Stimulated activated CD4-positive, alpha-beta T cell treated with anti-CD3 and anti-CD28 coated beads, Interleukin-2, amount 100 ng/mL, for 4 hours (primary cell): ENCODE measurements around the gene APOL4.
"Not testable (repeated sequence)": the region's sequence is repeated elsewhere in the genome, so short reads cannot be mapped to it uniquely, and the experiment has no call there.

Experiments used
- DNase-seq: peaks from one replicate; pipeline ENCODE4 v3.0.0-alpha.2; 2020; ENCODE audit warnings: low read depth

APOL4 gene

DNA sequence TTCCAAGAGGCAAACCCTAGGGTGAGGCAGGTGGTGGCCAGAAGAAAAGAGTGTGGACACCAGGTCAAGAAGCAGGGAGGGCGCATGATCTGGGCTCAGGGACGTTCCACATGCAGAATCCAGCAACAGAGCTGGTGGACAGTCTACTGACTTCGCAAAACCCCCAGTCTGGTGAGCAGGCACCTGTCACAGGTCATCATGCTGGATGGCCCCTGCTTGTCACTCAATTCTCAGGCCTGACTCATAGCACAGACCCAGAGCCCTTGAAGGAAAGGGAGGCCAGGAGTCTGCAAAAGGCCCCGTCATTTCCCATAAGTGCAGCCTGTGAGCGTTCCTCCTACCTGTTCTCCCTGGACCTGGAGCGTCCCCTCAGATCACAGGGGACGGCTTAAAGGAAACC is 18.2 kb downstream of the APOL4 start:
- DNase-seq: no peak

DNA sequence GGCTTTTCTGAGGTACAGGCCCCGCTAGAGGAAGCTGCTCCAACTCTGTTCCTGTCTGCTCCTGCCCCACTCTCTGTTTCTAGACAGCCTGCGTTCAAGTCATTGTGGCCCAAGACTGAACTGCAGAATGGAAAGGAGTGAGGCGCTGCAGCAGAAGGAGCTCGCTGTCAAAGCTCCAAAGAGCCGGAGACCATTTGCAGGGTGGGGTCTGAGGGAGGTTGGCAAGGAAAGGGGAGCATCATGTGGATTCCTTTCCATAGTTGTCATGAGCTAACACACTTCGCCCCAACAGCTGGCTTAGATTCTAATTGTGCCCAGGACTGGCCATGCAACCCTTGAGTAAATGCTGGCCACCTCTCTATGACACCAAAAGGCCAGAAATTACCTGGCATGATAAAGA is 18.8 kb downstream of the APOL4 start:
- no peak for DNase-seq

DNA sequence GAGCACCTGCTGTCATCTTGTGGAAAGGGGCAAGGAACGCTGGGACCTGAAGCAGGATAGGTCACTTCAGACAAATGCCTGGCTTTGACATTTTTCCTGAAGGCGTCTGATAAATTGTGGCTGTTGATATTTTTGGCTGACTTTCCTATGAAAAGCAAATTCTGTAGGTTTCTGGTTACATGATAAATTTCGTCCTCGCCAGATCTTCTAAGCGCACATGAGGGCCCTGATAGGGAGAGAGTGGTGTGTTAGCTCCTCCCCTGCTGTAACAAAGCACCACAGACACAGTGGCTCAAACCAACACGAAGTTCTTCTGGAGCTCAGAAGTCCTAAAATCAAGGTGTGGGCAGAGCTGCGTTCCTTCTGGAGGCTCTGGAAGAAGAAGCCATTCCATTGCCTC is 19.6 kb downstream of the APOL4 start:
- DNase-seq: no peak

DNA sequence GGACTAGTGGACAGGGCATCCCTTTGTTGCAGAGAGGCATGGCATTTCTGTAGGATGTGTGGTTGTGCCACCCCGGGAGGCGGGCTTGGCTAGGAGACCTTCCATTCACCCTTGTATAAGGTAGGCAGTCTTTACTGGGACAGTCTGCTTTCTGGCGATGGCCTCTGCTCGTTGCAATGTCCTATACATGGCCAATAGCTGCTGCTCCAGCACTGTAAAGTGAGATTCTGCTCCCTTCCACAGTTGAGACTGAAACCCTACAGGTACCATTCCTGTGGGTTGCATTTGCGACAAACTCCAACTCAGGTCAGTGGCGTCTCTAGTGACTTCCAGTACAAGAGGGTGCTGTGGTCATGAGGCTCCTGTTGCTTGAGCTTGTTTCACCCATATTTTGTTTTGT is 20.7 kb downstream of the APOL4 start:
- no peak for DNase-seq

DNA sequence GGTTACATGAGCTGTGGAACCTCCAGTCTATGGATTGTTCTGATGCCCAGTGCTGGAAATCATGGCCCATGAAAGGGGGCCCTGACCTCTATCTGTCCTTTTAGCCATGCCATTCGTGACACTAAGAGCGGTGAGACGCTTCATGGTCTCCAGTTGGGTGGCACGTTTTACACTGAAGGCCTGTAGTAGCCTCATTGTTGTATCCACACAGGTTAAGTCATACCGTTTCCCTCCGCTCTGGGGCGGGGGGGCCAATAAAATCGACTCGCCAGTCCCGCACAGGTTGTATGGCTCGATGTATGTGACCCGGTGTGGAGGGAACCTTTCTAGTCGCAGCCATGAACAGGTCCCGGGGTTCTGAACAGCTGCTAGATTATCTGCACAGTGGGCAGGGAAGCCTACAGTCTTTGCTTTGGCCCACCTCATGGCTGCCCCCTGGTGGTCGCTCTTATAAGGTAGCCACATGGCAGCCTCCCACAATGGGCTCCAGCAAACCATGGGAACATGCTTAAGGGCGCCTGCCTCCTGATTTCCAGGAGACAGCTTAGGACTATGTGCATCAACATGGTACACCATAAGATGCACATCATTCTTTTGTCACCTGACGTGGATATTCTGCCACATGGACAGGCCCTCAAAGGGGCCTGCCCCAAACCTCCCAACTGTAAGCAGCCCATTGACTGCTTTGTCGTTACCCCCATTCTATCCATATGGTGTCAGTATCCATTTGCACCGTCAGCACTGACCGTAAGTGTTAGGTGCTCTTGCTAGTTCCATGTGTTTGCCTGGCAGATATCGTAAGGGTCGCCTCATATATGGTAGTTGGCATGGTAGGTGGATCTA is 21.4 kb downstream of the APOL4 start:
- peak; percentile 77 for DNase-seq

DNA sequence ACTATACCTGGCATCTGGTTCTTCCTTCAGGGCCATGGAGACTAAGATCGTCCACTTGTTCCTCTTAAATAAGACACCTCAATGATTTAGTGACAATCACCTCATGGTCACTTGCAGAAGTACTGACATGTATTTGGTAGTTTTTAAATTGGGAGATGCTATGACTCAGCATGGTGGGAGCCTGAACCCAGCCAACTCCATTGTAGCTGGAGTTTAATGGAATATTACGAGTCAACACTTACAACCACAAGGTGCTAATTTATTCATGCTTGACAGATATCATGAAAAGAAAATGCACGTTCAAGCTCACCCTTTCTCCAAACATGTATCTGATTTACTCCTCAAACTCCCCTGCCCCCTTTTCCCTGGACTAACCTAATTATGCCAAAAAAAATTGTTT is 24.4 kb downstream of the APOL4 start:
- no peak for DNase-seq

DNA sequence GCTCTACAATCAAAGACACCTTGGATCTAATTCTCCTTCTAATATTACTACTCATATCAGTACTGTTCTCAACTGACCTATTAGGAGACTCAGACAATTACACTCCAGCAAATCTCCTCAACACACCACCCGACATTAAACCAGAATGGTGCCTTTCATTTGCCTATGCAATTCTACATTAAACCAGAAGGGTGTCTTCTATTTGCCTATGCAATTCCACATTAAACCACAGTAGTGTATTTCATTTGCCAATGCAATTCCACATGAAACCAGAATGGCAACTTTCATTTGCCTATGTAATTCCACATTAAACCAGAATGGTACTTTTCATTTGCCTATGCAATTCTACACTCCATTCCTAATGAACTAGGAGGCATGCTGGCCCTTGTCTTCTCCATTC is 25.7 kb downstream of the APOL4 start:
- no peak for DNase-seq

DNA sequence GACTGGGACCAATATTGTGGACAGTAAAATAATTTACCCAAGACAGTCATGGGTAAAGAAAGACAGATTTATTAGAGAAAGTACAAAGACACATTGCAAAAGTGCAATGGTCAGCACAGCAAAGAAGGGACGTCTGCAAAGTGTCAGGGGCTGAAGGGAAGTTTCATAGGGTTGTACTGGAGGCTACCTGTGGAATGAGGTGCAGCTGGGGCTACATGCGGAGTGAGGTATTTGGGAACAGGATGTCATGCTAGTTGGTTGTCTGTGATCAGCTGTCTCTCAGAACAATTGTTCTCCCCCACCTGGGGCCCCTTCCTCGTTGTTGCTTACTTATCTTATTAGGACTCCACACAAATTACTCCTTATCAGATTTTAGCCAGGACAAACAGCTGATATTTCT is 29.7 kb downstream of the APOL4 start:
- DNase-seq: no peak

DNA sequence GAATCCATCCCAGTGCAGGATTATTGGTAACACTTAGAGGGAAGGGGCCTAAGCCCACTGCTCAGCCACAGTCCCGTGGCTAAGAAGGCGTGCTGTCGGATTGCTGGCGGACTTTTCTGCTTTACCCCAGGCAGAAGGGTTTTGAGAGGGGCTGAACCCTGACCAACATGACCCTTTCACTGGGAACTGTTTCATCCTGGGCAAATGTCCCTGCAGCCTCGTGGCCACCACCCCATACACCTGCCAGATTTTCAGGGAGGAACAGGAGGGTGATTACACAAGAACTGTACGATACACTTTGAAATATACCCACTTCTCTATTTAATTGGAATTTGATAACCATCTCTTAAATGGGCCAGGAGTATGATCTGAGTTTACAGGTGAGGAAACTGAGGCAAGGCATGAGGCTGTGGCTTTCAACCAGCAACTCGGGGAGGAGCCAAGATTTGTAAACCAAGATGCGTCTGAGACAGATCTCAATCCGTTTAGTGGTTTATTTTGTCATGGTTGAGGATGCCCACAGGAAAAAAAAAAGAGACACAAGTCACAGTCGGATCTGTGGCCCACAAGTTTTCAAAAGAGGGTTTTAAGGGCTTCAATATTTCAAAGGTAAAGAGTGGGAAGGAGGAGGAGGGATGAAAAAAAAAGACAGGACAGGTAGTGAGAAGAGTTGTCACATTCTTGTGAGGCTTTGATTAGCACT is 34.9 kb downstream of the APOL4 start:
- no peak for DNase-seq

DNA sequence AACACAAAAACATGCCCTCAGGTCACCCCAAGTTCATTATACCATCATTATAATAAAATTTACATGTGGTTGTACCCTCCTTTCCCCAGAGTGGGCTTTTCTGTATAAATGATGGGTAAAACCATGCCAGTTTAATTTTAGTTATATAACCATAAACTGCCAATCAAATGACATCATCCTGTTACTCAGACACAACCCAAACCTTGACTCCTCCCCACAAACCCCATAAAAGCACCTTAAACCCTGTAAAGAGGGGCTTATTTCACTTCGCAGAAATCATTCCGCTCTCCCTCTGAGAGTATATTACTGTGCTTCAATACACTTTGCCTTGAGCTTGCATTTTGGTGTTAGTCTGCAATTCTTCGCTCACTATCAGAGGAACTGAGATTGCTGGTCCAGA is 35.5 kb downstream of the APOL4 start:
- DNase-seq: no peak

DNA sequence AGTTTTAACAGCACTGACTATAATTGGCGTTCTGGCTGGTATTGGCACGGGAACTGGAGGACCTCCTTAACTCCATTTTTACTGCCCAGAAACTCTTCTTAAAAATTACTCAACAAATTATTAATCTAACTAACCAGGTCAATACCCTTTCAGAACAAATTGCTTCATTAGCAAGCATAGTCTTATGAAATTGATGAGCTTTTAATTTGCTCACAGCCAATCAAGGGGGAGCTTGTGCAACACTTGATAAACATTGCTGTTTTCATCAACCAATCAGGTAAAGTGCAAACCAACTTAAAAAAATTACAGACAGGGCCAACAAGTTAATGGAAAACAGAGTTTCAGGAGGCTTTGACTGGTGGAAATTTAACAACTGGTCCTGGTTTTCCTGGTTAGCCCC is 36.5 kb downstream of the APOL4 start:
- no peak for DNase-seq

DNA sequence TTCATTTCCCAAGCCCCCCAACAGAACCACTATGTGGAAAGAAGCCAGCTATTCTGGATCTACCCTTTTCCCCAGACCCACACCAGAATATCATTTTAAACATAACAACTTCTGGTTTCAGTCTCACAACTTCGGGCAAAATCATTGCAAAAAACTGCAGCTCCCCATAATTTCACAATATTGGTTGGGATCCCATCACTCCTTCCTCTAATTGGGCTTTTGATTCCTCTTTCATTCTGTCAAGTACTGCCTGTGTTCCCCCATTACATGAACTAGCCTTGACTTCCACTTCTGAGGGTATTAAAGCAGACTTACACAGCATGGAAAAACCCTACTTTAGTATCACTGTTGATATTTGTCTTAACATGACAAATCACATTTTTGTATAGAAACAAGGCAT is 37.0 kb downstream of the APOL4 start:
- no peak for DNase-seq

DNA sequence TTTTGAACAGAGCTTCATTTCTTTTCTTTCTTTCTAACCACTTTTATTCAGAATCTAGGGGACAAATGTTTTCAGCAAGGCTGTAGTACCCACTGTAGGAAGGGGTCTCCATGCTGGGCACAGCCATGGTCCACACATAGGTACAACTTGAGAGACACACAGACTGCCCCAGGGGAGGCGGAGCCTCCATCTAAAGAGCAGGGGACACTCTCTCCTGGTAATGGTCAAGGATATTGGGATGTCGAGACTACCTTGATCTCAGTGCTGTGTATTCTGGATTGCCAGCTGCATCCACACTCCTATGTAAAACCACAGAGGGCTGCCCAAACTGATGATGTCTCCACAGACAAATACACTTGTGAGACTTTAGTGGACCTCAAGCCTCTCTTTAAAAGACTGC is 38.1 kb downstream of the APOL4 start:
- DNase-seq: no peak

DNA sequence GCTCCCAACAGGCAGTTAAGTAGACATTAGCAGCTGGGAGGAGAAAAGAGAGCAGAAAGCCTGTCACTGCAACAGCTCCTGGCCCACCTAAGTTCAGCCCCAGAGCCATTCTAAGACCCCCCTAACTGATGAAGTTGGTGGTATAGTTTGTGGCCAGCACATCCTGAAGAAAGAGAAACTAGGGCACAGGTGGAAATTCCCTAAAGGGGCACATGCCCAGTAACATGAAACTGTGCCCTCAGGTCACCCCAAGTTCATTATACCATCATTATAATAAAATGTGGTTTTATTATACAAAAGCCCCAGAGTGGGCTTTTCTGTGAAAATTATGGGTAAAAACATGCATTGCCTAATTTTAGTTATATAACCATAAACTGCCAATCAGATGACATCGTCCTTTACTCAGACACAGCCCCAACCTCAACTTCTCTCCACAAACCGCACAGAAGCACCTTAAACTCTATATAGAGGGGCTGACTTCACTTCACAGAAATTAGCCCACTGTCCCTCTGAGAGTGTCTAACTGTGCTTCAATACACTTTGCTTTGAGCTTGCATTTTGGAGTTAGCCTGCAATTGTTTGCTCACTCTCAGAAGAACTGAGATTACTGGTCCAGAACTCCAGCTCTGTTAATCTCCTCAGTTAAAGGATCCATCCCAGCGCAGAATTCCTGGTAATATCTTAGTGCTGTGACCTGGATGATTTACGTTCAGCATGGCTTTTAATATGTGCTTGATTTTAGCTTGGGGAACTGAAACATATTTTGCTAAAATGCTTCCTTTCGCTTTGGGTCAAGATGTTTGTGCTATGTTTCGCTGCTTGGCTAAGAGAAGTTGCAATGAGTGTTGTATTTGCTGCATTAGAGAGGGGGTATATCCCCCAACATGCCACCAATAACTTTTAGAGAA is 39.2 kb downstream of the APOL4 start:
- no peak for DNase-seq

DNA sequence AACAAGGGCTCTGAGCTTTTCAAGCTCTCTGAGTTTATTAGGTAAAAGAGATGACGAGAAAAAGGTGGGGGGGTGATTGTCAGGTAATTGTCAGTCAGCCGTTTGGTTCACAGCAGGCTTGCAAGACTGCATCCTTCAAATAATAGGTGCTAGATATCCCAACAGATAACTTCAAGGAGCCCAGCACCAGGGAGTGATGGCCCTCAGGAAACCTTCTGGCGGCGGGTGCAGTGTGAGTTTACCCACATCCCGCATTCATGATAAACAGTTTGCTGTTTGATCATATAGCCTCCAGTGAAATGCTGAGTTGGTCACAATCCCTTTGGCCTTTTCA is 39.8 kb downstream of the APOL4 start:
- not testable (repeated sequence) for DNase-seq

DNA sequence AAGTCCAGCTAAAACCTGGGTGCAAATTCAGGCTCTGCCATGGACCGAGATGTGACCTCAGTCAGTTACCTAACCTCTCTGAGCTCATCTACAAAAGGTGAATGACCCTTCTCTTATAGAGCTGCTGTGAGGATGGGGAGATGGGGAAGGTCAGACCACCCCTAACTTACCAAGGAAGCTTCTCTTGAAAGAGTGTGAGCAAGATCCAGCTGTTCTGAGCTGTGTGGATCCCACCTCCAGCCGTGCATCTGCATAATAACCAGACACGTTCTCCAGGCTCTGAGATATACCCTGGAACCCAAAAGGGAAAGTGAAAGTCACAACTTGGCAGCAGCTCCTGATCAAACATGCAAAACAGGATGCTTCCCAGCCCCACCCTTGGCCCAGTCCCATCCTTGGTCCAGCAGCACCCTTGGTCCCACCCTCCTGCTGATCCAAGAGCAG is 41.1 kb downstream of the APOL4 start, which contains the start of gene APOL3:
Gene APOL3 (minus strand): TSS at position 257 of the 444 bp plus-strand sequence. CDS start 11,700 bp downstream, outside the sequence.
- DNase-seq: peak; percentile 33

DNA sequence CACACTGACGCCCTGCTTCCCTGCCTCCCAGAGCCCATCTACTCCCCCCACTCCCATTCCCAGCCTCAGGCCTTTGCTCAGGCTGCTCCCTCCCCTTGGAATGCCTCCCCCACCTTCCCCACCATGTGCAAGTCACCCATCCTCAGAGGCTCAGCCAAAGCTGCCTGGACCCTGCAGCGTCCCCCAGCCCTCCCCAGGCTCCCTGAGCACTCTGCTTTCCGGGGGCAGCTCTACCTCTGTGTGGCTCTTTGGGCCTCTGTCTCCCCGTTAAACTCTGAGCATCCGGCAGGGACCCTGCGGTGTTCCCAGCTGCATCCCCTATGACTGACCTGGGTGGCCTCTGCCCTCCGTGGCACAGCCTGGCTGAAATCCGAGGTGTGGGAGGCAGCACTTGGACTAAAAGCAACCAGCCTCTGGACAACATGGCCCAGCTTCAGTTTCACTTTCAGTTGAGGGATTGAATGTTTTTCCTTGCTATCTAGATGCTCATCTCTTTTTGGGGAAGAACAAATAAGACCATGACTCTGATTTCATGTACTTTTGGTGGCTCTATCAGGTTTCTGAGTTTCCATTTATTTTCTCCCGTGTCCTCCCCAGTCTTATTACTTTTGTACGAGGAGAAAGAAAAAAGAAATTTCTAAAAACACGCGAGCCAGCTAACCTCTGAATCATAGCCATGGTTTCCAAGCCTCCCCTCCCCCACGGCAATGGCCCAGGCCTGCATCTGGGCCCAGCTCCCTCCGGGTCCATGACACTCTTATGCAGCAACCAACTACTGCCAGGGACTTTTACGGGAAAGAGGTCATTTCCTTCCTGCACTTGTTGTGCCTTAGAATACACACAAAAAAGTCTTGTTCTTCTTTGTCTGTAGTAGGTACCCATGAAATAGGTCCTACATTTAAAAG is 44.8 kb downstream of the APOL4 start:
- DNase-seq: peak; percentile 60

DNA sequence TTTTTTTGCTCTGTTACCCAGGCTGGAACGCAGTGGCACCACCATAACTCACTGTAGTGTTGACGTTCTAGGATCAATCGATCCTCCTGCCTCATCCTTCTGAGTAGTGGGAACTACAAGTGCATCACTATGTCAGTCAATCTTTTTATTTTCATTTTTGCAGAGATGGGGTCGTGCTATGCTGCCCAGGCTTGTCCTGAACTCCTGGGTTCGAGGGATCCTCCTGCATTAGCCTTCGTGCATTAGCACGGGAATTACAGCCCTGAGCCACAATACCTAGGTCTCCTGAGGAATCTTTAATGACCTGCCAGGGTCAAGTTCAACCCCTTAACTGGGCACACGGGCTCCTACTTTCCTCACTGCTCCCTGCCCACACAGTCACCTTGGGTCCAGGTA is 45.5 kb downstream of the APOL4 start:
- DNase-seq: no peak

DNA sequence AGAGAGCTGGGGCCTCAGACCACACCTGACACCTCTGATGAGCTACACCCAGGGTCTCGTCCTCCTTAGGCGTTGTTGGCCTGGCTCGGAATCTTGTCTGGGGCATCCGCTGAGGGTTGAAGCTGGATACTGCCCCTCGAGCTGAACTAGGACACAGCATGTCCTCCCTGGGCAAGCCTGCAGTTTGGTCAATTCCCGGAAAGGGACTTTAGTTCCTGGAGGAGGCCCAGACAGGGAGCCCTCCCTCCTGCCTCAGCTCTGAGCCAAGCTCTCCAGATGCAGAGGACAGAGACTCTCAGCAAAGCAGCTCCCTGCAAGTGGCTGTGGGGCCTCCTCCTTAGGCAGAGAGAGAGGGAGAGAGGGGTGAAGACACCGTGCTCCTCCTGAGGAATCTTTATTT is 45.9 kb downstream of the APOL4 start:
- DNase-seq: no peak

DNA sequence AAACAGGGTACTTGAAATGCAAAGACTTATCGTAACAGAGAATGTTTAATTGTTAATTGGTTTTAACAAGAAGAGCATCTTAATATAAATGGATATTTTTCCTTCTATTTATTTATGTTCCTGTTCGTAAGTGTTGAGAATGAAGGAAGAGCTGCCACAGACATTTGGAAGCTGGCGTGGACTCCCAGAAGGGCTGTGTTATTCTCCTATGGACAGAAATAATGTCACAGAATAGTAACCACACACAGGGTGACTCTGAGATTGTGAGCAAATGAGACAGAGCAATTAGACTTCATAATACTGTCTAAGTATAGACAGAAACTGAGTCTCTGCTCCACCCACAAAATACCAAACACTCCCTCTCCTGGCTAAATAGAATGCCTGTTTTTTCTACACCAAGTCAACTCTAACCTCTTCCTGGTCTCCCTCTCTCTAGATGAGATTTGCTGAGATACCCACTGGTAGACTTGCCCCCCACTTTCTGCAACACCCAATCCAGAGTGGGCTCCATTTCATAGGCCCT is 47.1 kb downstream of the APOL4 start:
- DNase-seq: no peak
